NCI-H1105 treated with DMSO at 0.1 percent for 48 hours (cell line): ENCODE measurements around the gene DTX1.

Experiments
- DNase-seq: peaks from one replicate; lab custom pipeline; 2025; lab: John Stamatoyannopoulos, UW

The DTX1 gene

GRCh38 chr12:113055594-113056380, 743 bp upstream of the DTX1 start:
- DNase-seq: no peak

GRCh38 chr12:113056381-113056630, 224 bp upstream of the DTX1 start:
- DNase-seq: no peak

- DNase-seq: no peak
These were observed 1.3 kb downstream of the DTX1 start for GRCh38 chr12:113057565-113058485.

- no peak for DNase-seq
These were observed 2.0 kb downstream of the DTX1 start for GRCh38 chr12:113058553-113058952.

GRCh38 chr12:113059071-113059595, 2.6 kb downstream of the DTX1 start:
- DNase-seq: no peak

GRCh38 chr12:113060336-113060960, 3.9 kb downstream of the DTX1 start:
- DNase-seq: no peak

- peak; percentile 59 for DNase-seq
These were observed 4.6 kb downstream of the DTX1 start for GRCh38 chr12:113061061-113061694.

- DNase-seq: no peak
These were observed 6.2 kb downstream of the DTX1 start for GRCh38 chr12:113062502-113063395.

GRCh38 chr12:113063396-113064350, 7.1 kb downstream of the DTX1 start:
- DNase-seq: no peak

GRCh38 chr12:113064395-113065125, 8.0 kb downstream of the DTX1 start:
- DNase-seq: no peak

- no peak for DNase-seq
These were observed 8.8 kb downstream of the DTX1 start for GRCh38 chr12:113065126-113066007.

- no peak for DNase-seq
These were observed 10.4 kb downstream of the DTX1 start for GRCh38 chr12:113066813-113067400.

- DNase-seq: no peak
These were observed 11.7 kb downstream of the DTX1 start for GRCh38 chr12:113067987-113068935.

GRCh38 chr12:113069149-113069548, 12.6 kb downstream of the DTX1 start:
- DNase-seq: no peak

GRCh38 chr12:113069751-113070116, 13.2 kb downstream of the DTX1 start:
- no peak for DNase-seq

- no peak for DNase-seq
These were observed 13.8 kb downstream of the DTX1 start for GRCh38 chr12:113070117-113070906.
